ENCODE results near the gene POLL. TPM values are rescaled to one million over a fixed set of nuclear protein-coding genes. Genes with fewer than 3 reads are reported as not detected.
A peak's percentile ranks its signal among the peaks of the same experiment; 100 is the strongest.

The POLL gene

DNA sequence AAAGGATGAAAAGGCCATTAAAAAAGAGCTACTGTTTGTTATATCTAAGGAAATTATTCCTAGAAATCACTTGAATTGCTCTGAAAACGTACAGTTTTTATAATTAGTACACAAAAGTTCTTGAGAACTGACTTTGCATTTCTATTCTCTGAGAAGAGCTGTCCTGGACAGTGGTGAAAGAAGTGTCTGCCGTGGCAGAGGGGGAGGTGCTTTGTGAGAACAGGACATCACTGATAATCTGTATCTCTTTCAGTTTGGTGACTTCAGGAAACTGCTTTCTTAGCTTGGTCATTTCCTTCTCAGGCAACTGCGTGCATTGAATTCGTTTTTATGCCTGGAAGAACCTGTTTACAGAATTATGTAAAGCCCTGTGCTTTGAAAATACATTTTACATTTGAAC is 52.1 kb downstream of the POLL start:
- Histone ChIP-seq H2BK5ac (ENCODE audit: low read length) (no peak overlapping the region), H2AK5ac (ENCODE audit: low read length) (no peak overlapping the region), H2BK120ac (ENCODE audit: low read depth, low read length) (no peak overlapping the region), H3K4ac (ENCODE audit: low read depth, low read length) (no peak overlapping the region), H3K27ac (ENCODE audit: low read depth, low read length) (no peak overlapping the region), H3K18ac (ENCODE audit: low read length) (no peak overlapping the region), H3K23ac (ENCODE audit: low read length) (no peak overlapping the region), H4K8ac (ENCODE audit: low read depth, low read length) (no peak overlapping the region), H4K5ac (ENCODE audit: low read length) (no peak overlapping the region), H2BK15ac (replicated peaks; ENCODE audit: low read depth) (no peak overlapping the region), H3K79me1 (ENCODE audit: low read length) (no peaks in the 10 kb centered on the region), H3K4me2 (ENCODE audit: low read length) (no peak overlapping the region), H3K79me2 (ENCODE audit: control insufficient read depth, insufficient read depth, low read length) (no peaks in the 10 kb centered on the region), H3K56ac (ENCODE audit: low read length) (no peak overlapping the region), H3K27me3 (ENCODE audit: insufficient read depth, low read length, poor library complexity) (no peaks in the 10 kb centered on the region), H3K9ac (ENCODE audit: low read length) (no peak overlapping the region), H3K36me3 (ENCODE audit: control insufficient read depth, insufficient read depth, low read length) (no peaks in the 10 kb centered on the region), H3K4me3 (ENCODE audit: low read length) (no peak overlapping the region), H3K4me1 (ENCODE audit: control insufficient read depth, low read depth, low read length) (no peaks in the 10 kb centered on the region)
- WGBS (ENCODE audit: extremely low coverage, insufficient coverage, low lambda C conversion rate): no CpG with 5 or more reads among the region's 4 CpGs
- no peak for DNase-seq

GRCh38 chr10:101529725-101530553 is 58.1 kb downstream of the POLL start:
- no peak overlapping the region for H3K9ac ChIP-seq (ENCODE audit: low read length)
- H3K4me3 ChIP-seq (ENCODE audit: low read length): no peak overlapping the region
- no CpG with 5 or more reads among the region's 4 CpGs for WGBS (ENCODE audit: extremely low coverage, insufficient coverage, low lambda C conversion rate)
- no peaks in the 10 kb centered on the region for H3K27me3 ChIP-seq (ENCODE audit: insufficient read depth, low read length, poor library complexity)
- H2BK5ac ChIP-seq (ENCODE audit: low read length): no peak overlapping the region
- H3K4ac ChIP-seq (ENCODE audit: low read depth, low read length): no peak overlapping the region
- no peak overlapping the region for H3K56ac ChIP-seq (ENCODE audit: low read length)
- H3K36me3 ChIP-seq (ENCODE audit: control insufficient read depth, insufficient read depth, low read length): no peaks in the 10 kb centered on the region
- H2AK5ac ChIP-seq (ENCODE audit: low read length): no peak overlapping the region
- no peaks in the 10 kb centered on the region for H3K79me2 ChIP-seq (ENCODE audit: control insufficient read depth, insufficient read depth, low read length)
- no peak overlapping the region for H2BK15ac ChIP-seq (replicated peaks; ENCODE audit: low read depth)
- H2BK120ac ChIP-seq (ENCODE audit: low read depth, low read length): no peak overlapping the region
- H3K27ac ChIP-seq (ENCODE audit: low read depth, low read length): no peak overlapping the region
- H3K23ac ChIP-seq (ENCODE audit: low read length): no peak overlapping the region
- no peak overlapping the region for H4K5ac ChIP-seq (ENCODE audit: low read length)
- no peak overlapping the region for H4K8ac ChIP-seq (ENCODE audit: low read depth, low read length)
- H3K18ac ChIP-seq (ENCODE audit: low read length): peak overlapping the region; percentile 84
- no peak overlapping the region for H3K4me2 ChIP-seq (ENCODE audit: low read length)
- DNase-seq: no peak
- peaks cover 2% of the 10 kb centered on the region for H3K4me1 ChIP-seq (ENCODE audit: control insufficient read depth, low read depth, low read length)
- no peaks in the 10 kb centered on the region for H3K79me1 ChIP-seq (ENCODE audit: low read length)

- Histone ChIP-seq H2AK5ac (ENCODE audit: low read length) (no peak overlapping the region), H3K79me2 (ENCODE audit: control insufficient read depth, insufficient read depth, low read length) (no peaks in the 10 kb centered on the region), H3K23ac (ENCODE audit: low read length) (no peak overlapping the region), H3K4ac (ENCODE audit: low read depth, low read length) (no peak overlapping the region), H3K4me1 (ENCODE audit: control insufficient read depth, low read depth, low read length) (peaks cover 2% of the 10 kb centered on the region), H3K18ac (ENCODE audit: low read length) (no peak overlapping the region), H3K27me3 (ENCODE audit: insufficient read depth, low read length, poor library complexity) (no peaks in the 10 kb centered on the region), H4K5ac (ENCODE audit: low read length) (no peak overlapping the region), H3K4me3 (ENCODE audit: low read length) (no peak overlapping the region), H3K36me3 (ENCODE audit: control insufficient read depth, insufficient read depth, low read length) (no peaks in the 10 kb centered on the region), H2BK120ac (ENCODE audit: low read depth, low read length) (no peak overlapping the region), H3K27ac (ENCODE audit: low read depth, low read length) (no peak overlapping the region), H3K56ac (ENCODE audit: low read length) (no peak overlapping the region), H2BK5ac (ENCODE audit: low read length) (no peak overlapping the region), H3K9ac (ENCODE audit: low read length) (no peak overlapping the region), H2BK15ac (replicated peaks; ENCODE audit: low read depth) (no peak overlapping the region), H3K4me2 (ENCODE audit: low read length) (no peak overlapping the region), H3K79me1 (ENCODE audit: low read length) (no peaks in the 10 kb centered on the region), H4K8ac (ENCODE audit: low read depth, low read length) (no peak overlapping the region)
- no CpG with 5 or more reads among the region's 1 CpG for WGBS (ENCODE audit: extremely low coverage, insufficient coverage, low lambda C conversion rate)
- DNase-seq: peak; percentile 76
Measured at GRCh38 chr10:101529207-101529606, 58.9 kb downstream of the POLL start.

Small RNA genes within 50 kb of the gene (small RNA-seq; reads per million reads assigned to genes)
- gene MIR3158-1 (ENCODE audit: insufficient read depth) (not detected), gene RNU6-1165P (ENCODE audit: insufficient read depth) (not detected)

All from mesendoderm (in vitro differentiated cells).